K562 (cell line): ENCODE results near the gene BMP2K. TPM values are rescaled to one million over a fixed set of nuclear protein-coding genes. Genes with fewer than 3 reads are reported as not detected.
A peak's percentile ranks its signal among the peaks of the same experiment; 100 is the strongest.

Experiments used
- CBFA2T2 ChIP-seq: fragments of 450-650 bp; conservative IDR thresholded peaks from 2 replicates; pipeline ENCODE4 v1.6.1; 2017; ENCODE audit warnings: mild to moderate bottlenecking
- CBX3 ChIP-seq, 2 experiments: IDR thresholded peaks; 1 replicate in 1 of 2; 2 replicates in 1 of 2; pipeline ENCODE4 v1.6.1; 2012; ENCODE audit warnings: inconsistent platforms in 2 of 2, low read length in 2 of 2, borderline replicate concordance in 1 of 2, control low read depth in 1 of 2
- CCNT2 ChIP-seq: IDR thresholded peaks from 2 replicates; pipeline ENCODE4 v1.6.1; 2011; ENCODE audit warnings: borderline replicate concordance, low read depth, mild to moderate bottlenecking, moderate library complexity, mixed read lengths, low read length; ENCODE audit not compliant: insufficient read length; ENCODE audit errors: extremely low read depth
- CEBPB ChIP-seq: fragments of 450-650 bp; IDR thresholded peaks from 2 replicates; pipeline ENCODE4 v1.6.1; 2016; ENCODE audit warnings: missing genetic modification characterization, missing compliant biosample characterization
- CTBP1 ChIP-seq: fragments of 450-650 bp; IDR thresholded peaks from 2 replicates; pipeline ENCODE4 v1.6.1; 2016; ENCODE audit warnings: borderline replicate concordance
- EP400 ChIP-seq: fragments of 450-650 bp; IDR thresholded peaks from 2 replicates; pipeline ENCODE4 v1.6.1; 2017; ENCODE audit warnings: antibody characterized with exemption, mild to moderate bottlenecking, moderate library complexity
- ILK ChIP-seq: fragments of 450-650 bp; IDR thresholded peaks from 2 replicates; pipeline ENCODE4 v1.6.1; 2016; ENCODE audit warnings: missing genetic modification characterization, low read depth, mild to moderate bottlenecking, missing compliant biosample characterization, moderate library complexity, borderline replicate concordance
- L3MBTL2 ChIP-seq: fragments of 450-650 bp; IDR thresholded peaks from 2 replicates; pipeline ENCODE4 v1.6.1; 2016; ENCODE audit warnings: mild to moderate bottlenecking, moderate library complexity
- MAX ChIP-seq: sonication (generic); formaldehyde crosslinking; IDR thresholded peaks from 2 replicates; pipeline ENCODE4 v1.9.0; 2022; ENCODE audit warnings: mild to moderate bottlenecking, missing genetic modification reagents
- PCBP1 ChIP-seq: fragments of 200-400 bp; formaldehyde crosslinking; IDR thresholded peaks from 2 replicates; pipeline ENCODE4 v1.6.1; 2018; ENCODE audit warnings: mild to moderate bottlenecking, low read depth, low read length; ENCODE audit not compliant: poor library complexity, severe bottlenecking
- POLR2AphosphoS5 ChIP-seq: IDR thresholded peaks from 2 replicates; pipeline ENCODE4 v1.6.1; 2011; ENCODE audit warnings: mild to moderate bottlenecking, low read depth, low read length, moderate library complexity; ENCODE audit not compliant: control insufficient read depth, insufficient read depth
- RNF2 ChIP-seq: sonication (generic); IDR thresholded peaks from 2 replicates; pipeline ENCODE4 v1.6.1; 2016
- SIN3B ChIP-seq: fragments of 450-650 bp; IDR thresholded peaks from 2 replicates; pipeline ENCODE4 v1.6.1; 2017; ENCODE audit warnings: low read depth, mild to moderate bottlenecking, moderate library complexity
- SPI1 ChIP-seq: IDR thresholded peaks from 2 replicates; pipeline ENCODE4 v1.6.1; 2011; ENCODE audit warnings: low read depth, low read length, control low read depth, borderline replicate concordance
- TEAD4 ChIP-seq, 2 experiments: sonication (generic) in 1 of 2; formaldehyde crosslinking in 1 of 2; IDR thresholded peaks; 2 replicates each; pipeline versions ENCODE4 v1.6.1 to v1.8.0; 2012 to 2022; ENCODE audit warnings: borderline replicate concordance in 1 of 2, inconsistent platforms in 1 of 2, low read length in 1 of 2, mild to moderate bottlenecking in 1 of 2, missing genetic modification reagents in 1 of 2
- TRIM25 ChIP-seq: fragments of 450-650 bp; IDR thresholded peaks from 2 replicates; pipeline ENCODE4 v1.7.0; 2016; ENCODE audit warnings: borderline replicate concordance
- YY1 ChIP-seq, 3 experiments: IDR thresholded peaks; 2 replicates each; pipeline ENCODE4 v1.6.1; 2011; ENCODE audit warnings: low read length in 2 of 3, mild to moderate bottlenecking in 2 of 3, moderate library complexity in 2 of 3, borderline replicate concordance in 1 of 3, control low read depth in 1 of 3, low read depth in 1 of 3; ENCODE audit not compliant: insufficient read depth in 3 of 3, insufficient replicate concordance in 2 of 3, control insufficient read depth in 1 of 3, insufficient read length in 1 of 3; ENCODE audit errors: extremely low read depth in 1 of 3
- ZBTB26 ChIP-seq: fragments of 450-650 bp; formaldehyde crosslinking; IDR thresholded peaks from 2 replicates; pipeline ENCODE4 v1.4.0; 2022; ENCODE audit warnings: missing genetic modification characterization
- ZNF274 ChIP-seq: IDR thresholded peaks from 2 replicates; pipeline ENCODE4 v1.6.1; 2011; ENCODE audit warnings: low read depth, mild to moderate bottlenecking, low read length, moderate library complexity, borderline replicate concordance
- ZNF324 ChIP-seq: fragments of 250-450 bp; sonication (Bioruptor Pico); IDR thresholded peaks from 2 replicates; pipeline ENCODE4 v1.4.0; 2020; ENCODE audit warnings: mild to moderate bottlenecking
- ZNF740 ChIP-seq, 3 experiments: fragments of 200-800 bp in 1 of 3; sonication (Bioruptor generic) in 1 of 3; sonication (generic) in 1 of 3; formaldehyde crosslinking in 1 of 3; IDR thresholded peaks; 2 replicates each; pipeline versions ENCODE4 v1.6.1 to v1.8.0; 2016 to 2022; ENCODE audit warnings: mild to moderate bottlenecking in 2 of 3, missing compliant biosample characterization in 2 of 3, missing genetic modification characterization in 2 of 3, missing genetic modification reagents in 1 of 3
- polyA plus RNA-seq, 8 experiments: library from polyadenylated mRNA; depleted of rRNA in 4 of 8; stranded (reverse) in 5 of 8; unstranded in 3 of 8; fragments of >200 nt; fragmentation: Nextera tagmentation in 2 of 8; fragmentation: Illumina TruSeq in 1 of 8; extraction: Ambion mirVana in 2 of 8; extraction: Trizol in 1 of 8; gene quantifications; 2 replicates each; pipeline versions ENCODE4 v1.2.1 to v1.2.3, GENCODE V29; 2011 to 2014; ENCODE audit warnings: inconsistent platforms in 1 of 8, missing spikeins in 1 of 8
- total RNA-seq, 7 experiments: library from RNA; depleted of rRNA in 6 of 7; stranded (reverse); fragments of >200 nt in 6 of 7; fragmentation: Illumina TruSeq in 2 of 7; extraction: Trizol in 2 of 7; gene quantifications; 2 replicates each; pipeline versions ENCODE4 v1.2.1 to v1.2.3, GENCODE V29; 2011 to 2021; ENCODE audit warnings: low replicate concordance in 1 of 7

Gene BMP2K
- total and polyA plus RNA-seq, 9 of the 15 experiments (the other 6 are each of a cell fraction or from before 2014, with no cell fraction given) = 17.0 to 217 (median 104) TPM

GRCh38 chr4:78775303-78776078 is 659 bp upstream of the BMP2K start (continued):
- TF ChIP-seq ZNF740 (CRISPR knock-in tag; IDR thresholded peaks at IDR 0.05) = no peak
- peak in 1 of 2 experiments; percentile 99; a peak in 2 of 4 replicates for TF ChIP-seq ZNF740 (tag; IDR thresholded peaks at IDR 0.05)
- TF ChIP-seq PCBP1 = peak; percentile 89
- TF ChIP-seq YY1 (IDR thresholded peaks at IDR 0.05; ENCODE audit: borderline replicate concordance in 1 of 3, control insufficient read depth in 1 of 3, extremely low read depth in 1 of 3, insufficient read depth in 3 of 3, insufficient read length in 1 of 3, insufficient replicate concordance in 2 of 3, low read depth in 1 of 3, low read length in 2 of 3) = peak in 1 of 3 experiments; percentile 48
- peak; percentile 34; the same call in 1 of the 2 replicates for TF ChIP-seq SPI1
- TF ChIP-seq ZNF324 = no peak
- peak; percentile 73 for TF ChIP-seq L3MBTL2
- TF ChIP-seq EP400 = peak; percentile 87
- peak in 1 of 2 experiments; percentile 11; a peak in 1 of 3 replicates for TF ChIP-seq CBX3 (IDR thresholded peaks at IDR 0.05; ENCODE audit: borderline replicate concordance in 1 of 2, low read length in 2 of 2)
- TF ChIP-seq CTBP1 = no peak
- TF ChIP-seq TEAD4 (IDR thresholded peaks at IDR 0.05; ENCODE audit: low read length) = peak; percentile 1; the same call in 1 of the 2 replicates
- no peak for TF ChIP-seq TEAD4 (CRISPR knock-in tag; IDR thresholded peaks at IDR 0.05; ENCODE audit: borderline replicate concordance)
- TF ChIP-seq TRIM25 = no peak
- peak; percentile 58 for TF ChIP-seq CBFA2T2
- peak; percentile 43 for TF ChIP-seq SIN3B
- TF ChIP-seq CCNT2 = no peak
- 0 out of 2 replicates have a peak, but pooled peaks have one; percentile 65 for TF ChIP-seq POLR2AphosphoS5
- peak; percentile 62 for TF ChIP-seq MAX (CRISPR knock-in tag)
- 0 out of 2 replicates have a peak, but pooled peaks have one; percentile 33 for TF ChIP-seq ZBTB26 (CRISPR knock-in tag)
- no peak for TF ChIP-seq RNF2
- TF ChIP-seq CEBPB (tag) = no peak
- no peak for TF ChIP-seq ZNF274
- no peak for TF ChIP-seq ILK (tag)
